ENCODE measurements around the gene KHDC1L. TPM values are rescaled to one million over a fixed set of nuclear protein-coding genes. Genes with fewer than 3 reads are reported as not detected.

KHDC1L gene
- total and polyA plus RNA-seq, 10 donors, result not detected

- no peak overlapping the region for H3K4me3 ChIP-seq
- WGBS, 5 donors, result 86 to 93% (median 89%) methylated on average over 4 of the region's 4 CpGs
- no peaks in the 10 kb centered on the region for H3K4me1 ChIP-seq
- no peak for TF ChIP-seq POLR2A (IDR thresholded peaks at IDR 0.05)
- TF ChIP-seq CTCF (IDR thresholded peaks at IDR 0.05 in 8 of 11, conservative IDR thresholded peaks at IDR 0.05 in 3 of 11), result no peak
- TF ChIP-seq POLR2AphosphoS5 (IDR thresholded peaks at IDR 0.05), result no peak
- H3K27ac ChIP-seq, result no peak overlapping the region
- no peaks in the 10 kb centered on the region for H3K9me3 ChIP-seq
- intact Hi-C loops (cut with DNase I; ENCODE audit: low total_unique reads), result no loop called here
- H3K27me3 ChIP-seq (replicated peaks in 1 of 7), result no peaks in the 10 kb centered on the region
- DNase-seq, result no peak
- H3K36me3 ChIP-seq, result no peaks in the 10 kb centered on the region
Observed at GRCh38 chr6:73204252-73204651, 21.0 kb downstream of the KHDC1L start.

- Histone ChIP-seq H3K27me3 (replicated peaks in 1 of 7) (no peaks in the 10 kb centered on the region), H3K4me1 (no peaks in the 10 kb centered on the region), H3K27ac (no peak overlapping the region), H3K9me3 (no peaks in the 10 kb centered on the region), H3K36me3 (no peaks in the 10 kb centered on the region), H3K4me3 (no peak overlapping the region)
- WGBS, 5 donors, result 55 to 83% (median 79%) methylated on average over 1 of the region's 1 CpG
- intact Hi-C loops (cut with DNase I; ENCODE audit: low total_unique reads), result no loop called here
- DNase-seq, result no peak
- TF ChIP-seq CTCF (IDR thresholded peaks at IDR 0.05 in 8 of 11, conservative IDR thresholded peaks at IDR 0.05 in 3 of 11) (no peak), POLR2A (IDR thresholded peaks at IDR 0.05) (no peak), POLR2AphosphoS5 (IDR thresholded peaks at IDR 0.05) (no peak)
Observed at GRCh38 chr6:73203098-73203497, 22.2 kb downstream of the KHDC1L start.

GRCh38 chr6:73200735-73201134 is 24.6 kb downstream of the KHDC1L start:
- 65 to 81% (median 74%) methylated on average over 4 of the region's 4 CpGs for WGBS, 5 donors
- intact Hi-C loops (cut with DNase I; ENCODE audit: low total_unique reads), result no loop called here
- no peak for TF ChIP-seq POLR2A (IDR thresholded peaks at IDR 0.05)
- no peak for TF ChIP-seq CTCF (IDR thresholded peaks at IDR 0.05 in 8 of 11, conservative IDR thresholded peaks at IDR 0.05 in 3 of 11)
- TF ChIP-seq POLR2AphosphoS5 (IDR thresholded peaks at IDR 0.05), result no peak
- Histone ChIP-seq H3K27ac (no peak overlapping the region), H3K27me3 (replicated peaks in 1 of 7) (no peaks in the 10 kb centered on the region), H3K4me1 (no peaks in the 10 kb centered on the region), H3K4me3 (no peak overlapping the region), H3K9me3 (no peaks in the 10 kb centered on the region), H3K36me3 (no peaks in the 10 kb centered on the region)
- no peak for DNase-seq

GRCh38 chr6:73200247-73200646 is 25.0 kb downstream of the KHDC1L start:
- H3K27me3 ChIP-seq (replicated peaks in 1 of 7), result no peaks in the 10 kb centered on the region
- no peaks in the 10 kb centered on the region for H3K9me3 ChIP-seq
- no peaks in the 10 kb centered on the region for H3K4me1 ChIP-seq
- H3K36me3 ChIP-seq, result peaks cover 0 to 2% (median 0%) of the 10 kb centered on the region in 6 donors
- intact Hi-C loops (cut with DNase I; ENCODE audit: low total_unique reads), result no loop called here
- DNase-seq, result no peak
- no peak overlapping the region for H3K27ac ChIP-seq
- no peak overlapping the region for H3K4me3 ChIP-seq
- no peak for TF ChIP-seq CTCF (IDR thresholded peaks at IDR 0.05 in 8 of 11, conservative IDR thresholded peaks at IDR 0.05 in 3 of 11)
- no peak for TF ChIP-seq POLR2AphosphoS5 (IDR thresholded peaks at IDR 0.05)
- no peak for TF ChIP-seq POLR2A (IDR thresholded peaks at IDR 0.05)
- WGBS, 5 donors, result 84 to 97% (median 87%) methylated on average over 3 of the region's 3 CpGs

Measured in spleen (tissue), 11 donors.